K562 (cell line): ENCODE results near the gene RPL19. TPM values are rescaled to one million over a fixed set of nuclear protein-coding genes. Genes with fewer than 3 reads are reported as not detected.

Experiments
- ADNP ChIP-seq: fragments of 200-800 bp; sonication (Bioruptor generic); IDR thresholded peaks from 2 replicates; pipeline ENCODE4 v1.6.1; 2016; ENCODE audit warnings: missing genetic modification characterization, missing compliant biosample characterization
- FOS ChIP-seq: IDR thresholded peaks from 3 replicates; pipeline ENCODE4 v1.6.1; 2011; ENCODE audit not compliant: insufficient read length; ENCODE audit errors: extremely low read depth
- GATAD2B ChIP-seq: fragments of 450-650 bp; IDR thresholded peaks from 2 replicates; pipeline ENCODE4 v1.6.1; 2017; ENCODE audit warnings: mild to moderate bottlenecking, borderline replicate concordance
- GTF2E2 ChIP-seq: fragments of 200-800 bp; sonication (Bioruptor generic); IDR thresholded peaks from 2 replicates; pipeline ENCODE4 v1.6.1; 2016; ENCODE audit warnings: missing genetic modification characterization, missing compliant biosample characterization
- JUN ChIP-seq, 2 experiments: sonication (generic) in 1 of 2; formaldehyde crosslinking in 1 of 2; IDR thresholded peaks; 2 replicates each; pipeline versions ENCODE4 v1.6.1 to v1.8.0; 2012 to 2022; ENCODE audit warnings: borderline replicate concordance in 2 of 2, mild to moderate bottlenecking in 2 of 2, improper control_type of control experiment in 1 of 2, low read depth in 1 of 2, low read length in 1 of 2, missing genetic modification reagents in 1 of 2
- MYNN ChIP-seq, 2 experiments: sonication (generic); formaldehyde crosslinking in 1 of 2; IDR thresholded peaks; 2 replicates each; pipeline versions ENCODE4 v1.5.0 to v1.6.1; 2016 to 2020; ENCODE audit warnings: antibody characterized with exemption in 1 of 2, missing genetic modification reagents in 1 of 2
- RBM39 ChIP-seq: fragments of 200-400 bp; formaldehyde crosslinking; optimal IDR thresholded peaks from 2 replicates; pipeline ENCODE3; 2018; ENCODE audit warnings: low read depth, low read length
- RCOR1 ChIP-seq, 2 experiments: IDR thresholded peaks; 2 replicates each; pipeline ENCODE4 v1.6.1; 2012; ENCODE audit warnings: low read depth in 2 of 2, low read length in 2 of 2, borderline replicate concordance in 1 of 2, improper control_type of control experiment in 1 of 2
- SMARCA5 ChIP-seq: fragments of 450-650 bp; IDR thresholded peaks from 2 replicates; pipeline ENCODE4 v1.6.1; 2016
- SMARCE1 ChIP-seq: fragments of 450-650 bp; IDR thresholded peaks from 2 replicates; pipeline ENCODE4 v1.7.1; 2016; ENCODE audit warnings: mild to moderate bottlenecking
- SP1 ChIP-seq: sonication (generic); formaldehyde crosslinking; IDR thresholded peaks from 2 replicates; pipeline ENCODE4 v1.8.1; 2022; ENCODE audit warnings: mild to moderate bottlenecking, missing genetic modification reagents
- SRSF3 ChIP-seq: fragments of 200-400 bp; formaldehyde crosslinking; IDR thresholded peaks from 2 replicates; pipeline ENCODE4 v1.6.1; 2016; ENCODE audit warnings: mild to moderate bottlenecking, low read length, moderate library complexity; ENCODE audit not compliant: insufficient read depth
- STAG1 ChIP-seq: sonication (generic); formaldehyde crosslinking; IDR thresholded peaks from 2 replicates; pipeline ENCODE4 v1.5.0; 2020; ENCODE audit warnings: missing genetic modification reagents, borderline replicate concordance
- XRCC5 ChIP-seq: fragments of 200-400 bp; formaldehyde crosslinking; IDR thresholded peaks from 2 replicates; pipeline ENCODE4 v1.6.1; 2017; ENCODE audit warnings: low read depth, mild to moderate bottlenecking, low read length
- ZFP36 ChIP-seq: fragments of 150-350 bp; IDR thresholded peaks from 2 replicates; pipeline ENCODE4 v1.6.1; 2018; ENCODE audit warnings: low read length, low read depth; ENCODE audit not compliant: partially characterized antibody
- ZNF140 ChIP-seq: fragments of 250-450 bp; sonication (Bioruptor Pico); IDR thresholded peaks from 2 replicates; pipeline ENCODE4 v1.8.0; 2021; ENCODE audit warnings: moderate library complexity, mild to moderate bottlenecking, inconsistent platforms
- ZNF224 ChIP-seq: sonication (generic); formaldehyde crosslinking; IDR thresholded peaks from 2 replicates; pipeline ENCODE4 v1.8.0; 2022; ENCODE audit warnings: mild to moderate bottlenecking, missing genetic modification reagents
- polyA plus RNA-seq, 8 experiments: library from polyadenylated mRNA; depleted of rRNA in 4 of 8; stranded (reverse) in 5 of 8; unstranded in 3 of 8; fragments of >200 nt; fragmentation: Nextera tagmentation in 2 of 8; fragmentation: Illumina TruSeq in 1 of 8; extraction: Ambion mirVana in 2 of 8; extraction: Trizol in 1 of 8; gene quantifications; 2 replicates each; pipeline versions ENCODE4 v1.2.1 to v1.2.3, GENCODE V29; 2011 to 2014; ENCODE audit warnings: inconsistent platforms in 1 of 8, missing spikeins in 1 of 8
- total RNA-seq, 7 experiments: library from RNA; depleted of rRNA in 6 of 7; stranded (reverse); fragments of >200 nt in 6 of 7; fragmentation: Illumina TruSeq in 2 of 7; extraction: Trizol in 2 of 7; gene quantifications; 2 replicates each; pipeline versions ENCODE4 v1.2.1 to v1.2.3, GENCODE V29; 2011 to 2021; ENCODE audit warnings: low replicate concordance in 1 of 7
- TF ChIP-seq, protein P1 (sequence below): sonication (generic); formaldehyde crosslinking; IDR thresholded peaks from 2 replicates; pipeline ENCODE4 v1.4.0; 2020; ENCODE audit warnings: mild to moderate bottlenecking, missing genetic modification reagents

RPL19 gene
- total and polyA plus RNA-seq, 9 of the 15 experiments (the other 6 are each of a cell fraction or from before 2014, with no cell fraction given) = 2,263 to 4,614 (median 3,727) TPM

DNA sequence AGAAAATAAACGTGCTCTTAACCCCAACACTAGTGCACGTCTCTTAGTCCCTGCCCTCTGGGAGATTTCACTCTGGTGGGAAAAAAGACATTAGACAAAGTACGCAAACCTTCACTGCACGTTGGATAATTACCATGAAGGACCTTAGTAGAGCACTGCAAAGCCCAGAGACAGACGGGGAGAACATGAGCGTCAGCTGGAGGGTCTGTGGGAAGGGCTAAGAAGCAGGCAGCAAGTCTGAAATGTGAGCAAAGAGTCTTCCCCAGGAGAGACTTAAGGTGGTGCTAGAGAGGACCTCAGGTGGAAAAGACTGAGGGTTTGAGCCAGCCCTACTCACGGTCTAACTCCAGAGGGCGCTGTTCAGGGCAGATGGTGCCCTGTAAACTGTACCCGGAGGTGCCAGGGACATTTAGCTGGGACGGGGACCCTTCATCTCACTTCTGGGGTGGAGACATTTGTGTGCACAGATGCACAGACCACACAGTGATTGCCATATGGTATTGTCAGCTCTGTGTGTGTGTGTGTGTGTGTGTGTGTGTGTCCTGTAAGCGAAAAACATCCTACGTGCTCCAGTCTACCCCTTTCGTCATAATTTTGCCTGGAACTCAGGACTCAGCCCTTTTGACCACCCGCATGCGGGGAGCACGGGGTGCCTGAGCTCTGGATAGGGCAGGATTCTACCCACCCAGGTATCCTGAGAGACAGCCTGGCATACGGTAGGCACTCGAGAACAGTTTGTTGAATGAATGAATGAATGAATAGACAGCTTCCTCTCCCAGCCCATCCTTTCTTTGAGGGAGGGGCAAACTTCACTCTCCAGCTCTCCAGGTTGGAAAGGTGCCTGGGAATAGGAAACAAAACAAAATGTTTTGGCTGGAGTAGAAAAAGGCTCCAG lies 35.7 kb downstream of the RPL19 start (continued):
- TF ChIP-seq STAG1 (CRISPR knock-in tag) = no peak
- no peak for TF ChIP-seq FOS
- TF ChIP-seq XRCC5 = peak; percentile 66; the same call in 1 of the 2 replicates
- no peak for TF ChIP-seq RCOR1 (IDR thresholded peaks at IDR 0.05; ENCODE audit: borderline replicate concordance in 1 of 2, low read depth in 2 of 2, low read length in 2 of 2)
- TF ChIP-seq SP1 (CRISPR knock-in tag) = 0 out of 2 replicates have a peak, but pooled peaks have one; percentile 27
- TF ChIP-seq ZNF224 = no peak
- TF ChIP-seq ZNF140 = no peak
- TF ChIP-seq SRSF3 = no peak
- no peak for TF ChIP-seq JUN (IDR thresholded peaks at IDR 0.05; ENCODE audit: borderline replicate concordance, low read depth, low read length)
- no peak for TF ChIP-seq JUN (CRISPR knock-in tag; IDR thresholded peaks at IDR 0.05; ENCODE audit: borderline replicate concordance)
- no peak for TF ChIP-seq GTF2E2 (tag)
- TF ChIP-seq SMARCA5 = no peak
- TF ChIP-seq MYNN (IDR thresholded peaks at IDR 0.05) = peak; percentile 48; the same call in 1 of the 2 replicates
- TF ChIP-seq MYNN (CRISPR knock-in tag; IDR thresholded peaks at IDR 0.05) = no peak
- TF ChIP-seq, protein P1, sequence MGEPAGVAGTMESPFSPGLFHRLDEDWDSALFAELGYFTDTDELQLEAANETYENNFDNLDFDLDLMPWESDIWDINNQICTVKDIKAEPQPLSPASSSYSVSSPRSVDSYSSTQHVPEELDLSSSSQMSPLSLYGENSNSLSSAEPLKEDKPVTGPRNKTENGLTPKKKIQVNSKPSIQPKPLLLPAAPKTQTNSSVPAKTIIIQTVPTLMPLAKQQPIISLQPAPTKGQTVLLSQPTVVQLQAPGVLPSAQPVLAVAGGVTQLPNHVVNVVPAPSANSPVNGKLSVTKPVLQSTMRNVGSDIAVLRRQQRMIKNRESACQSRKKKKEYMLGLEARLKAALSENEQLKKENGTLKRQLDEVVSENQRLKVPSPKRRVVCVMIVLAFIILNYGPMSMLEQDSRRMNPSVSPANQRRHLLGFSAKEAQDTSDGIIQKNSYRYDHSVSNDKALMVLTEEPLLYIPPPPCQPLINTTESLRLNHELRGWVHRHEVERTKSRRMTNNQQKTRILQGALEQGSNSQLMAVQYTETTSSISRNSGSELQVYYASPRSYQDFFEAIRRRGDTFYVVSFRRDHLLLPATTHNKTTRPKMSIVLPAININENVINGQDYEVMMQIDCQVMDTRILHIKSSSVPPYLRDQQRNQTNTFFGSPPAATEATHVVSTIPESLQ (CRISPR knock-in tag) = no peak
- TF ChIP-seq GATAD2B = no peak
- TF ChIP-seq ZFP36 = peak; percentile 34
- TF ChIP-seq SMARCE1 = no peak
- TF ChIP-seq ADNP = no peak; the same call in 1 of the 2 replicates
- TF ChIP-seq RBM39 = peak; percentile 64
